ENCODE measurements around the gene ACYP2.

ACYP2 gene

DNA sequence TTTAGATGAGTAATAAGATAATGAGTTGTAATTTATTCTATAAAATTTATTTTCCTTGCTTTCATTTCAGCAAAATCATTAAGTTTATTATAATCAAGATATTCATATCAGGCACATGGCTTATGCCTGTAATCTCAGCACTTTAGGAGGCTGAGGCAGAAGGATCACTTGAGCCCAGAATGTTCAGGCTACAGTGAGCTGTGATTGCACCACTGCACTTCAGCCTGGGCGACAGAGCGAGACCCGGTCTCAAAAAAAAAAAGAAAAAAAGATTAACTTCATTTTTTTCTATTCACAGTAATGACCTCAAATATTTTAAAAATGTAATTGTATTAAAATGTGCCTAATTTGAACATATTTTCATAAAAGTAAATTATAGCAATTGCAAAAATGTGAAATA, 67.9 kb downstream of the ACYP2 start:
- TF ChIP-seq GATA3 (IDR thresholded peaks at IDR 0.05; ENCODE audit: low read depth, low read length) (no peak), GATA2 (IDR thresholded peaks at IDR 0.05; ENCODE audit: low read depth, low read length) (no peak)

DNA sequence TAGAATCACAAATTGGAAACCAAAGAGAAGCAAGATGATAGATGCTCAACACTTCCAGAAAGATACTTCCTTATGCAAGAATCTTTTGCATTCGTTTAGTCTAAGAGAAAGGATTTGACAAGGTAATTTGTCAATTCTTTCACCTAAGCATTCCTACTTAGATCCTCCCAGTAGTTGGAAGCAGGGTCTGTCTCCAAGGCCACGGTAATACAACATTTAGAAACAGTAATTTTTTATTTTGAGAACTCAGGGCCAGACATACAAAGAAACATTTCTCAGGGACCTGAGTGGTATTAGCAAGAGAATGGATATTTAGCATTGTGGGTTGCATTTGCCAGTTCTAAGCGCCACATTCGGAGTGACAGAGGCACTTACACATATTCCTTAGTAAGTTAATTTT, 68.6 kb downstream of the ACYP2 start:
- TF ChIP-seq GATA2 (IDR thresholded peaks at IDR 0.05; ENCODE audit: low read depth, low read length), result no peak

DNA sequence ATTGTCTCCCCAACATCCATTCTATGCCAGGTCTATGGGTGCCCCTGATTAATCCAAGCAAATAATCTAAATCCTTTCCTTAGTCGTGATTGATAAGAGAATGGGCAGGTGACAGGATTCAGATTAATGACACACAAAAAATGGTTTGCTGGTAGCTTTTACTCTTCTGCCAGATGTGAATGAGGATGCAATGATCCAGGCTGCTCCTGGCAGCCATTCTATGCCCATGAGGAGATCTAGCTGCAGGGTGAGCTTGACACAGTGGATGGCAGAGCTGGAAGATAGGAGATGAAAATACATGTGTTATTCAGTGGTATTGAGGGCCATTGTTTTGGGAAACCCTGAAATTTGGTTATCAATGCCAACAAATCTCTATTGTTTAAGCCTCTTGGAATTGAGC, 69.7 kb downstream of the ACYP2 start:
- no peak for TF ChIP-seq GATA3 (IDR thresholded peaks at IDR 0.05; ENCODE audit: low read depth, low read length)
- no peak for TF ChIP-seq GATA2 (IDR thresholded peaks at IDR 0.05; ENCODE audit: low read depth, low read length)

DNA sequence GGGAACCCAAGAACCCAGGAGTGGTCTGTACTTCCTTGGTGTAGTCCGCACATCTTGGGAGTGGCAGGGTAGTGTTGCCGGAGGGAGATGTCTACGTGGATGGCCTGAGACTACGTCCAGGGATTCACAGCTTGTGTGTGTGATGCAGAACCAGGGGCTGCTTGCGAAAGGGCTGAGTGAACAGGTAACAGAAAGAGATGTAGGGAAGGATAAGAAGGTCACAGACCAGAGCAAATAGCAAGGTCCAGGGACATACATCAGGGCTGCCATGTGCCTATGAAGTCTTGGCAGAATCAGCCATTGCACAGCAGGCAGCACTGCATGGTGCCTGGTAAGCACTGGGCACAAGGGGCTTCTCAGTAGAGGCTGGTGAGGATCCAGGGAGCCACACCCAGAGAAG, 71.9 kb downstream of the ACYP2 start:
- no peak for TF ChIP-seq GATA3 (IDR thresholded peaks at IDR 0.05; ENCODE audit: low read depth, low read length)

DNA sequence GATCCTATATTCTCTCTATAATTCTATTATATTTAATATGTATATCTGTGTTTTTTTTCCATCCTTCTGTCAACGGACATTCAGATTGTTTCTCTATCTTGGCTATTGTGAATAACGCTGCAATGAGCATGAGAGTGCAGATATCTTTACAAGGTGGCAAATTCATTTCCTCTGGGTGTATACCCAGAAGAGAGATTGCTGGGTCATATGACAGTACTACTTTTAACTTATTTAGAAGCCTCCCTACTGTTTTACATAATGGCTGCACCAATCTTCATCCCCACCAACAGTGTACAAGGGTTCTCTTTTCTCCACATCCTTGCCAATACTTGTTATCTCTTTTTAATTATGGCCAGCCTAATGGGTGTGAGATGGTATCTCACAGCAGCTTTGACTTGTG, 74.1 kb downstream of the ACYP2 start:
- TF ChIP-seq GATA2 (IDR thresholded peaks at IDR 0.05; ENCODE audit: low read depth, low read length), result no peak
- TF ChIP-seq GATA3 (IDR thresholded peaks at IDR 0.05; ENCODE audit: low read depth, low read length), result no peak

DNA sequence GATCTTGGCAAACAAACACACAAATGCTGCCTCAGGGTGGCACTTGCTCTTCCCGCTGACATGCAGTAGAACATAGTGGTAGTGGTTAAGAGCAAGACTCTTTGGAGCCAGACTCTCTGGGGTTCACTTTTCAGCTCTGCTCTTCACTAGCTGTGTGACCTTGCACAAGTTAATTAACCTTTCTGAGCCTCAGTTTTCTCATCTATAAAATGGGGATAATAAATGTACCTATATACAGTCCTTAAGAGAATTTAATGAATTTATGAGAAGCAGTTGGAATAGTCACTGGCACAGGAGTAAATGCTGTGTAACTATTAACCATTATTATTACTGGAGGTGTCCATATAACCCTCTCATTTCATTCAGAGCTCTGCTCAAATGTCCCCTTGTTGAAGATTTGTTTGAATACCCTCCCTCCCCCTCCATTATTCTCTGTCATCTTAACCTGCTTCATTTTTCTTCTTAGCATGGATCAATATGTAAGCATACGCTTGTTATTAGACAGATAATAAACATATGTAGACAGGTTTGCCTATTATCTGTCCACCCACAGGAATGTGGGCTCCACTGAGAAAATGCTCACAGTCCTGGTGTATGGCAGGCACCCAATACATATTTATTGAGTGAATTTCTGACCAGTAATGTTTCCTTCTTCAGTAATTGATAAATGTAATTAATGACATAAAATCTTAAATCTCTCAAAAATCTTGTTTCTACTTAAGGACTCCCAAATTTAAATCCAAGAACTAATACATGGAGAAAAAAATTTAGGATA, 76.1 kb downstream of the ACYP2 start:
- TF ChIP-seq GATA3 (IDR thresholded peaks at IDR 0.05; ENCODE audit: low read depth, low read length) (no peak), GATA2 (IDR thresholded peaks at IDR 0.05; ENCODE audit: low read depth, low read length) (no peak)

DNA sequence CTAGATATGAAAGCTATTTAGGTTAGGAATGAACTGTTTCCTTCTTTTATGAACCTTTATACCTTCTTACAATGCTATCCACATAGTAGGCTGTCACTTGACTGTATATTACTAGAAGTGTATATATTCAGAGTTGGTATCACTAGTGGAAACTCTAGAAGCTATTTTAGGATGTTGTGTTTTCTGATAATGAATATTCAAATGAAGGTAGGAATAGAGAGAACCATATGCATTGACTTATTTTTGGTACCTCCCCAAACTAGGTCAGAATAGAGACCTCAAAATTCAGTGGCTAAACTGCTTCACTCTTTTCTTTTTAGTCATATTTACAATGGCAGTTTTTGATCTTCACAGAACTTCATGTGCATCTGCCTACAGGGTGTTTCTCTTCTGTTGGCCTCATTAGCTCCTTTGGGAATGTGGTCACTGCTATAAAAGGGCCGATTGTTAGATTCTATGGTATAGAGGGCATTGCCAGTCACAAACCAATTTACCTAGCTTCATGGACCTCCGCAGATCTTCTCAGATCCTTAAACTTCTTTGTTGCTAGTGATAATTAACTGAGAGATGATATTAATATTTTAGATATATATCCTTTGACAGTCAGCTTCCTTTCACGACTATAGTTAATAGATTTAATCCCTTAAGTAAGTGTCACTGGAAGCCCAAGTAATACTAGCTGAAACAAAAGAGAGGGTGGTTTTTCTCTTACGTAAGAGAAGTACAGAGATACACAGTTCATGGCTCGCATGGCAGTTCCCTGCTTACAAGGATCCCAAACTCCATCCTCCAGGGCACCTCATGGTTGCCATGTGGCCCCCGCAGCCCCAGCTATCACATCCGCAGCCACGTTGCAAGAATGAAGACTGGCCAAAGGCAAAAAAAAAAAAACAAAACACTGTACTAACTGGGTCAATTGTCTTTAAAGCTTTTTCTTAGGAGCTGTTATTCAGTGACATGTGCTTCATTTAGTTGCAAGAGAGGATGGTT, 79.6 kb downstream of the ACYP2 start:
- TF ChIP-seq GATA3 (IDR thresholded peaks at IDR 0.05; ENCODE audit: low read depth, low read length) (no peak), GATA2 (IDR thresholded peaks at IDR 0.05; ENCODE audit: low read depth, low read length) (no peak)

DNA sequence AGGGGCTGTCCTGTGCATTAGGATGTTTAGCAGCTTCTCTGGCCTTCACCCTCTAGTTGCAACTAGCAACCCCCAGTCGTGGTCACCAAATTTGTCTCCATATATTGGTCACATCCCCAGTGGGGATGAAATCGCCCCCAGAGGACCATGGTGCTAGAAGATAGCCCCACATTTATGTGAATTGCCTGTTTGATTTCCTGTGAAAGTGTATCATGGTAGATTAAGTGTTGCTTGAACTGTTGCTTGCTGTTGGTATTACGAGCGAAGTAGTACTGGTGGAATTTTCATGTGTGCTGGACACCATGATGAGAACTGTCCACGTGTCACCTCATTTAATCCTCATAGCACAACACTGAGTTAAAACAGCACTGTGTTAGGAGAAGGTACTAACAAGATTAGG, 81.2 kb downstream of the ACYP2 start:
- no peak for TF ChIP-seq GATA3 (IDR thresholded peaks at IDR 0.05; ENCODE audit: low read depth, low read length)
- TF ChIP-seq GATA2 (IDR thresholded peaks at IDR 0.05; ENCODE audit: low read depth, low read length), result no peak

DNA sequence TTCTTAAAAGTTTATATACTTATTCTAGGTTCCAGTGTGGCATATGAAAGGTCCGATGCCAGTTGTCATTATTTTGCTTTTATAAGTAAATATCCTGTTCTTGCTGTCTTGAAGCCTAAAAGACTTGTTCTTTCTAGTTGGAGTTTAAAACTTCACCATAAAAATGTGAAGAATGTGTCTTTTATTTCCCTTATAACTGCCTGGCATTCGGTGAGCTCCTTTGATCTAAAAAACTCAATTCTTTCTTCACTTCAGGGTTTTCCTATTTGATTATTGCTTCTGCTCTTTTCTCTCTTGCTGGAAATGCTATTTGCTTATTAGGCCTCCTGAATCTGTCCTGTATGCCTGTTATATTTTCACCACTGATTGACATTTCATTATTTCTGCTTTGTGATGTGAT, 89.1 kb downstream of the ACYP2 start:
- TF ChIP-seq GATA3 (IDR thresholded peaks at IDR 0.05; ENCODE audit: low read depth, low read length), result no peak
- TF ChIP-seq GATA2 (IDR thresholded peaks at IDR 0.05; ENCODE audit: low read depth, low read length), result no peak

DNA sequence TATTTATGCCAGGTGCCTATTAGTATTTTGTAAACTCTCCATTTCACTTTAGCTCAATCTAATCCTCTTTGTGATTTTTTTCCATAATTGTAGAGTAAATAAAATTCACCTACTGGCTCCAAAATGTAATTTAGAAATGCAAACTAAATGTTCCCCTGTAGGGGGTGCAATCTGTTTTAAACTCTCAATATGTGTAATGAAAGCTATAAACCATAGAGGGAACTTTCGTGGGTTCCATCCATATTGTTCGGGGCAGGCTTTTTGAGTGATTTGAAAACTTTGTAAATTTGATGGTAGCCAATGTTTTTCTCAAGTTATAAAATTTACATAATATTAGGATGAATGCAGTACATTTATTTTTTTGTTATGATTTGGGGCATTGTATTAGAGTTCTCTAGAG, 91.2 kb downstream of the ACYP2 start:
- TF ChIP-seq GATA2 (IDR thresholded peaks at IDR 0.05; ENCODE audit: low read depth, low read length) (no peak), GATA3 (IDR thresholded peaks at IDR 0.05; ENCODE audit: low read depth, low read length) (no peak)

DNA sequence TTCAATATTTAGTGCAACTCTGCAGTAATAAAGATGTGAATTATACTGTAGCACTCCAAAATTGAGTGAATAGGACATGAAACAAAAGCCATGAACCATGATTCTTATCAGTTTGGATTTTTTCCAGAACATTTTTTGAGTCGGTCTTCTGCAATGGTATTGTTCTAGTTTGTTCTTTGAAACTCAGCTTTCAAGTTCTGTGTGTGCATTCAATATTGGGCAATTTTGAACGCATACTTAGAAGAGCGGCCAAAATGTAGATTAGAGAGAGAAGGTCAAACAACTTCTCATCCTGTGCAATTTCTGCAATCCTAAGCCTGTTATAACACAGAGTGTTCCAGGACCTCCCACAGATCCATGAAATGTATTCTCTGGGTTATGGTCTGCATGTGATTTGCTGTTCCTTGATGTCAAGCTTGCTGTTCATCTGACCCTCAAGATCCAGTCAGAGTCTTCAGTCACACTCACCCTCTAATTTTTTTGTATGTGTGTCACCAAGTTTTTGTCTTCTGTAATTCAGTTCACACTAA, 92.3 kb downstream of the ACYP2 start:
- TF ChIP-seq GATA2 (IDR thresholded peaks at IDR 0.05; ENCODE audit: low read depth, low read length) (peak; percentile 54; the same call in 1 of the 2 replicates), GATA3 (IDR thresholded peaks at IDR 0.05; ENCODE audit: low read depth, low read length) (peak; percentile 77; the same call in 1 of the 2 replicates)

DNA sequence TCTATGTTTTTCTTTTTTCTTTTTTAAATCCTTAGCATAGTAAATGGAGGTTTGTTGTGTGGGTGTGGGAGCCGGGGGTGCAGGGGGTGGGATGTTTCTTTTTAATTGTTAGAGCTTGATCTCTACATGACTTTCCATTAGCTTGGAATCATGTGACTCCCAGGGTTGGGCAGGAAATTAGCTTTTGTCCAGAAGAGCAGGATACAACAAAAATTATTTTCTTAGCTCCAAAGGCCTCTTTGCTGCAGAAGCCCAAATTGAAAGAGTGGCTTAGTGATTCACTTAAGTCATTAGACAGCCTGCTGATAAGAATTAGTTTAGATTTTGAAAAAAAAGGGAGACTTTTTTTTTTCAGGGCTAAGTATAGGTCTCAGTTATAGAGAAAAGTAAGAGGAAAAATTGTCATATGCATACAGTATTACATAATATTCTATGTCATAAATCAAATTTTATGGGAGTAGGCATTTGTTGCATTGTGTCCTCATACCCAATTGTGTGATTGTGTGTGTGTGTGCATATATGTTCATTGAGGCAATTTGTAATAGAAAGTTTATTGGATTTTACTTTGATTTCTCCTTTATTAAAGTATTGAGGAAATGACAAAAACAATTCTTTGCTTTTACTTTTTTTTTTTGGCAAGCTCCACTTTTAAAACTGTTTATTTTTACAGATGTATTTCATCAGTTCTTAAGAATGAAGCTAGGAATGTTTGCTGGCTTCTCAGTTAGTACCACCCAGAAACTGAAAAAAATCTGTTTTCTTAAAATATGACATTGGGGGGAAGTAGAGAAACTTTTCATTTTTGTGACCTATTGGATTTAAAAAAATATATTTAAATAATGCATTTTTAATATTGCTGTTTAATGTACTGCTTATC, 93.2 kb downstream of the ACYP2 start:
- TF ChIP-seq GATA3 (IDR thresholded peaks at IDR 0.05; ENCODE audit: low read depth, low read length) (no peak), GATA2 (IDR thresholded peaks at IDR 0.05; ENCODE audit: low read depth, low read length) (no peak)

DNA sequence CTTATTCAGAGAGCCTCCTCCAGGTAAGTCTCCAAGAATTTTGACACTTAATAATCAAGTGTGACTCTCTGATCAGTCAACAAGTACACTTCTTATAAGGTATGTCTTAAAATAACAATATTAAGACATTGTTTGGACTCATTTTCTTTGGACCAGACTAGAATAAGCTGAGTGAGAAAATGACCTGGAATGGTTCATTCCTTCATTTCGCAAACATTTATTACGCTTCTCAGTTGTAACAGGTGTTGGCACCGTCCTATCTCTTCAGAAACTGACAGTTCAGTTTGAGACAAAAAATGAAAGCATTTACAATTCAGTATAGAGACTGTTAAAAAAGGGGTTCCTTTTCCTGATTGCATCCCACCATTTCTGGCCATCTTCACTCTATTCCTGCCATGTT, 94.0 kb downstream of the ACYP2 start:
- TF ChIP-seq GATA3 (IDR thresholded peaks at IDR 0.05; ENCODE audit: low read depth, low read length) (no peak), GATA2 (IDR thresholded peaks at IDR 0.05; ENCODE audit: low read depth, low read length) (no peak)

DNA sequence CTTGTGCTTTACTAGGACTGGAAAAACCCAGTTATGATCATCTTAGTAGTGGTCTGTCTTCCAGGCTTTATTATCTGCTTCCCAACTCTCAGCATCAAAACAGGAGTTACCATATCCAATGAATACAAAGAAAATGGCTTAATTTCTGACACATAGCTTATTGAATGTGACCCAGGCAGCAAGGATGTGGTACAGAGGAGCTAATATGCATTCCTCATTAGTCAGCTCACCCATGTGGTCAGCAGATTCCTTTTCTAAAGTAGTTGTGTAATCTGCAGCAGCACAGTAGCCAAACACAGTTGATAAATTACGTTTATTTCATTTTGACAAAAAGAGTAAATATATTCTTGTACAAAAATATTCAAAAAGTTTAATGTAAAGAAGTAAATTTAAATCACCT, 97.0 kb downstream of the ACYP2 start:
- TF ChIP-seq GATA2 (IDR thresholded peaks at IDR 0.05; ENCODE audit: low read depth, low read length), result no peak

Measured in SH-SY5Y (cell line).